ENCODE data around the gene CAPN15.

- TF ChIP-seq CTCF (IDR thresholded peaks at IDR 0.05; ENCODE audit: insufficient read depth, low read depth, low read length) (no peak), EZH2 (IDR thresholded peaks at IDR 0.05; ENCODE audit: insufficient read depth, low read length) (no peak)
Measured at GRCh38 chr16:556474-557173, 29.1 kb downstream of the CAPN15 start.
